Heart left ventricle (tissue), 13 donors: ENCODE results near the gene DPYSL4.

ENCODE experiments used
- POLR2A ChIP-seq, 2 donors: fragments of 450-650 bp; IDR thresholded peaks; one replicate each; pipeline ENCODE4 v1.6.1; 2017; ENCODE audit warnings: antibody characterized with exemption in 2 of 2, mild to moderate bottlenecking in 2 of 2, moderate library complexity in 2 of 2
- TF ChIP-seq, protein P1 (sequence below), 12 donors: fragments of 200-600 bp; sonication (generic) in 4 of 12; IDR thresholded peaks; one replicate each; pipeline versions ENCODE4 v1.5.0 to v1.8.0; 2018 to 2022; ENCODE audit warnings: antibody characterized with exemption in 12 of 12, mild to moderate bottlenecking in 5 of 12
- donor health status: ischemic (EF 13 %, LVEDD 7.1; RV severe dilation, severe dysfunction).
- donor health status: DM: no; HTN: yes; CAD: no.
- donor health status: DM: no; HTN: no; CAD: no.
- donor health status: ischemic (EF 25% LVEDD 6.9; RV normal size, moderate dysfunction).
- donor health status: ischemic (EF 25% LVEDD 5.7; RV mildly dilated, moderate dysfunction).
- donor health status: ischemic (EF 35%, LVEDD 5.7; RV mildly dilated, moderate dysfunction).
- donor health status: nonischemic (EF 11% LVEDD 7.7; RV severe dilation, severe dysfunction).
- donor health status: DM: yes; HTN: yes; CAD: no.
- donor health status: PGD.
- donor health status: ischemic (EF 29% LVEDD 5.4; RV normal size, mild dysfunction).
- donor health status: nonischemic (EF 23%, LVEDD 6.1; RV moderate dilation, normal function).

DNA sequence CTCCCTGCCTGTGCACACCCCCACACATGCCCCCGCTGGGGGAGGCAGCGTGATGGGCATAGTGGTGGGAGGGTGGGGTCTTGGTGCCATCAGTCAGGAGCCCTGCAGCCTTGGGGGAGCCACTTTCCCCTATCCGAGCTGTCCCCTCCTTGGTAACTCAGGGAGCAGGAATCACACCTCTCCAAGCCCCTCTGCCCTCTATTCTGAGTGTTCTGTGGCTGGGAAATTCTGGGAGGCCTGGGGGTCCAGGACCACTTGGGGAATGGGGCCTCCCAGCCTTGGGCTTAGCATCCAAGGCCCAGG, 11.3 kb downstream of the DPYSL4 start:
- TF ChIP-seq, protein P1, sequence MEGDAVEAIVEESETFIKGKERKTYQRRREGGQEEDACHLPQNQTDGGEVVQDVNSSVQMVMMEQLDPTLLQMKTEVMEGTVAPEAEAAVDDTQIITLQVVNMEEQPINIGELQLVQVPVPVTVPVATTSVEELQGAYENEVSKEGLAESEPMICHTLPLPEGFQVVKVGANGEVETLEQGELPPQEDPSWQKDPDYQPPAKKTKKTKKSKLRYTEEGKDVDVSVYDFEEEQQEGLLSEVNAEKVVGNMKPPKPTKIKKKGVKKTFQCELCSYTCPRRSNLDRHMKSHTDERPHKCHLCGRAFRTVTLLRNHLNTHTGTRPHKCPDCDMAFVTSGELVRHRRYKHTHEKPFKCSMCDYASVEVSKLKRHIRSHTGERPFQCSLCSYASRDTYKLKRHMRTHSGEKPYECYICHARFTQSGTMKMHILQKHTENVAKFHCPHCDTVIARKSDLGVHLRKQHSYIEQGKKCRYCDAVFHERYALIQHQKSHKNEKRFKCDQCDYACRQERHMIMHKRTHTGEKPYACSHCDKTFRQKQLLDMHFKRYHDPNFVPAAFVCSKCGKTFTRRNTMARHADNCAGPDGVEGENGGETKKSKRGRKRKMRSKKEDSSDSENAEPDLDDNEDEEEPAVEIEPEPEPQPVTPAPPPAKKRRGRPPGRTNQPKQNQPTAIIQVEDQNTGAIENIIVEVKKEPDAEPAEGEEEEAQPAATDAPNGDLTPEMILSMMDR (IDR thresholded peaks at IDR 0.05), result no peak
- TF ChIP-seq POLR2A (IDR thresholded peaks at IDR 0.05), result no peak
